ENCODE measurements around the gene GDPD3.
"Not testable (repeated sequence)": the region's sequence is repeated elsewhere in the genome, so short reads cannot be mapped to it uniquely, and the experiment has no call there.

Gene GDPD3

GRCh38 chr16:30113031-30113710 lies at the start of gene GDPD3:
Gene GDPD3, minus strand, starts transcription at chr16:30113537. Its CDS starts 59 bp downstream, at chr16:30113478.
- DNase-seq (ENCODE audit: low read depth): no peak

- no peak for DNase-seq (ENCODE audit: low read depth)
Measured at GRCh38 chr16:30157214-30157613, 43.9 kb upstream of the GDPD3 start.

GRCh38 chr16:30155188-30155587 lies 41.9 kb upstream of the GDPD3 start:
- DNase-seq (ENCODE audit: low read depth): no peak

DNA sequence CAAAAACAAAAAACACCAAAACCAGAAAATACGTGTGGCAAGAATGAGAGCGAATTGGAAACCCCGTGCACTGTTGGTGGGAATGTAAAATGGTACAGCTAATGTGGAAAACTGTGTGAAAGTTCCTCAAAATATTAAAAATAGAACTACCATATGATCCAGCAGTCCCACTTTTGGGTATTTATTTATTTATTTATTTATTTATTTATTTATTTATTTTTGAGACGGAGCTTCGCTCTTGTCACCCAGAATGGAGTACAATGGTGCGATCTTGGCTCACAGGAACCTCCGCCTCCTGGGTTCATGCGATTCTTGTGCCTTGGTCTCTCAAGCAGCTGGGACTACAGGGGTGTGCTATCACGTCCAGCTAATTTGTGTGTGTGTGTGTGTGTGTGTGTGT lies 39.2 kb upstream of the GDPD3 start:
- DNase-seq (ENCODE audit: low read depth): no peak

DNA sequence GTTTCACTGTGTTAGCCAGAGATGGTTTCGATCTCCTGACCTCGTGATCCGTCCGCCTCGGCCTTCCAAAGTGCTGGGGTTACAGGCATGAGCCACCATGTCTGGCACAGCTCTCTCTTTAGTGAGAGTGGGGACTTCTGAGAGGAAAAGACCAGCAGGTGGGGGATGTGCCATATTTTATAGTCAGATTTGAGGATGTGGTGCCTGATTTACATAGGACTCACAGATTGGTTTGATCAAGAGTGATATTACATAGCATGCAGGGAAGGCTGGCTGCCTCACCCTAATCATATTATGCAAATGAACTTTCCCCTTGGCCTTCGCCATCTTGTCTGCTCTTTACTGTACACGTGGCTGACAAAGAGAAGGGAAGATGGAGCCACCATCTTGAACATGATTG lies 37.8 kb upstream of the GDPD3 start:
- no peak for DNase-seq (ENCODE audit: low read depth)

- no peak for DNase-seq (ENCODE audit: low read depth)
Measured at GRCh38 chr16:30149250-30149930, 36.1 kb upstream of the GDPD3 start.

DNA sequence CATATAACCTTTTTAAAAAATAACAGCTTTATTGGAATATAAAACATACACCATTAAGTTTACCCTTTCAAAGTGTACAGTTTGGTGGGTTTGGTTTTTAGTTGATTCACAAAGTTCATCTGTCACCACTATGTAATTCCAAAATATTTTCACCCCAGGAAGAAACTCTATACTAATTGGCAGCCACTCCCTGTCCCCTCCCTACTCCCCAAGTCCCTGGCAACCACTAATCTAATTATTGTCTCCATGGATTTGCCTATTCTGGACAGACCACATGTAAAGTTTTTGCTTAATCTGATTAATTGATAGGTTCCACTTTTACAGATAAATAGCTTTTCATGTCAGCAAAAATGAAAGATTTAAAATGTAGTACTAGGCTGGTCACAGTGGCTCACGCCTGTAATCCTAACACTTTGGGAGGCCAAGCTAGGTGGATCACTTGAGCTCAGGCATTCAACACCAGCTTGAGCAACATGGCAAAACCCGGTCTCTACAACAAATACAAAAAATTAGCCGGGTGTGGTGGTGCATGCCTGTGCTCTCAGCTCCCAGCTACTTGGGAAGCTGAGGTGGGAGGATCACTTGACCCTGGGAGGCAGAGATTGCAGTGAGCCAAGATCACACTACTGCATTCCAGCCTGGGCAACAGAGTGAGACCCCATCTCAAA lies 34.6 kb upstream of the GDPD3 start:
- no peak for DNase-seq (ENCODE audit: low read depth)

GRCh38 chr16:30145657-30146056 lies 32.3 kb upstream of the GDPD3 start:
- DNase-seq (ENCODE audit: low read depth): no peak

GRCh38 chr16:30144917-30145316 lies 31.6 kb upstream of the GDPD3 start:
- no peak for DNase-seq (ENCODE audit: low read depth)

GRCh38 chr16:30144017-30144416 lies 30.7 kb upstream of the GDPD3 start:
- DNase-seq (ENCODE audit: low read depth): no peak

DNA sequence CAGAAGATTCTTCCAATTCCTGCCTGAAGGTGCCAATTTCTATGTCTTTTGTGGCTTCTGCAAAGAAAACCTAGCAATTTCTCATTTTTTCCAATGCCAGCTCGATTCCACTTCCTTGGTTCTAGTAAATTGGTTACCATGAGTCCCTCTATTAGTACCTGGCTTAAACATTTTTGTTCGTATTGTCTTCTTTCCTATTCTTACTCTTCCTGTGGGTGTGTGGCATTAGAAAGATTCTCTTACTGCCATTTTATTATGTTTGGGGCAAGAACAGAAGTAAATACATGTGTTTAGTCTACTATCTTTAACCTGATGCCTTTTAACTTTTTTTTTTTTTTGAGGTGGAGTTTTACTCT lies 30.0 kb upstream of the GDPD3 start:
- no peak for DNase-seq (ENCODE audit: low read depth)

GRCh38 chr16:30142672-30143346 lies 29.5 kb upstream of the GDPD3 start:
- no peak for DNase-seq (ENCODE audit: low read depth)

DNA sequence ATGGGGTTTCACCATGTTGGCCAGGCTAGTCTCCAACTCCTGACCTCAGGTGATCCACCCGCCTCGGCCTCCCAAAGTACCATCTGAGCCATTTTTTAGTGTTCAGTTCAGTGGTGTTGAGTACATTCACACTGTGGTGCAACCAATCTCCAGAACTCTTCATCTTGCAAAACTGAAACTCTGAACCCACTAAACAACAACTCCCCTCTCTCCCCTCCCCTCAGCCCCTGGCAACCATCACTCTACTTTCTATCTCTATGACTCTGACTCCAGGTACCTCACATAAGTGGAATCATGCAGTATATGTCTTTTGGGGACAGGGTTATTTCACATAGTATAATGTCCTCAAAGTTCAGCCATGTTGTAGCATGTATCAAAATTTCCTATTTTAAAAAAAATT lies 28.4 kb upstream of the GDPD3 start:
- DNase-seq (ENCODE audit: low read depth): no peak

- DNase-seq (ENCODE audit: low read depth): no peak
Measured at GRCh38 chr16:30139583-30140481, 26.5 kb upstream of the GDPD3 start.

GRCh38 chr16:30137897-30138296 lies 24.6 kb upstream of the GDPD3 start:
- DNase-seq (ENCODE audit: low read depth): no peak

DNA sequence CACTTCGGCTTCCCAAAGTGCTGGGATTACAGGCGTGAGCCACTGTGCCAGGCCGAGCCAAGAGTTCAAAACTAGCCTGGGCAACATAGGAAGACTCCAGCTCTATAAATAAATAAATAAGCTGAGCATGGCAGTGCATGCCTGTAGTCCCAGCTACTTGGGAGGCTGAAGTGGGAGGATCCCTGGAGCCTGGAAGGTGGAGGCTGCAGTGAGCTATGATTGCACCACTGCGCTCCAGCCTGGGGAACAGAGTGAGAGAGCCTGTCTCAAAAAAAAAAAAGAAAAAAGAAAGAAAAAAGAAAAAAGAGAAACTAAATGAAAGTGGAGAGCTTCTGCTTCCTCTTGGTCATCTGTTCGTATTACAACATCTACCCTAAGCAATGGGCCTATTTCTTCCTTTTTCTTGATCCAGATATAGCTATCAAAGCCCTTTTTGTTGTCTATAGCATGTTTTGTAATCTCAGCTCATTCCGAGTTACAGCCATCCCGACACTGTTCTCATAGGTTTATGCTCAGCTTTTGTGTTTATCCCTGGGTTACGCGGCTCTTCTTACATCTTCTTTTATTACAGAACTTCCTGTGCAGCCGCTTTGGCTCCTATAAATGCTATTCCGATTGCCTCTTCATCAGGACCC lies 23.8 kb upstream of the GDPD3 start:
- no peak for DNase-seq (ENCODE audit: low read depth)

- DNase-seq (ENCODE audit: low read depth): no peak
Measured at GRCh38 chr16:30132591-30132990, 19.3 kb upstream of the GDPD3 start.

DNA sequence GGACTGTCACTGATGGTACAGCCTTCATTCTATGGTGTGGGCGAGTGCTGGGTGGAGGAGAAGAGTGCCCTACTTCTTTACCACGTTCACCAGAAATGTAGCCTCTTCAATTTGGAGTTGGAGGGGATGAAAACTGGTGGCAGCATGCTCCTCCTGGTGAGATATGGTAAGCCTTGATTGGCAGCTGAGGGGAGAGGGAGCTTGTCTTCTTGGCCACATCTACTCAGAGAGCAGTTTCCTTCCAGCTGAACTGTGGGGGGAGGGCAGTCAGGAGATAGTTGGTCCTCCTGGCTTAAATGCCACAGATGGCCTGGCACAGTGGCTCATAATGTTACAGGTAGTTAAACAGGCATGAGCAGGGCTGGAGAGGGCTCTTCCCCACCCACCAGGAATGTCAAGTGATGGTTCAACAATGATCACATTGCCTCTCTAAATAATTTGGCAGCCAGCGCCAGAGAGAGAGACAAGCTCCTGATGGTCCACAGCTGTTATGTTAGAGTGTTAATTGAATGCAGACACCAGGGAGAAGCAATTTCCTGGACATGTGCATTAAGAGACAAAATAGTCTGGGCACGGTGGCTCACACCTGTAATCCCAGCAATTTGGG lies 18.6 kb upstream of the GDPD3 start:
- DNase-seq (ENCODE audit: low read depth): no peak

GRCh38 chr16:30127993-30128392 lies 14.7 kb upstream of the GDPD3 start:
- DNase-seq (ENCODE audit: low read depth): no peak

DNA sequence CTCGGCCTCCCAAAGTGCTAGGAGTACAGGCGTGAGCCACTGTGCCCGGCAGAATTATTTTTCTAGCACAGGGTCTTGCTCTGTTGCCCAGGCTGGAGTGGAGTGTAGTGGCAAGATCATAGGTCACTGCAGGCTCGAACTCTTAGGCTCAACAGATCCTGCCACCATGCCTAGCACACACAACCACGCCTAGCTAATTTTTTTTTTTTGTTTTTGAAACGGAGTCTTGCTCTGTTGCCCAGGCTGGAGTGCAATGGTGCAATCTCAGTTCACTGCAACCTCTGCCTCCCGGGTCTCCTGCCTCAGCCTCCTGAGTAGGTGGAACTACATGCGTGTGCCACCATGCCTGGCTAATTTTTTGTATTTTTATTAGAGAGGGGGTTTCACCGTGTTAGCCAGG lies 12.4 kb upstream of the GDPD3 start:
- not testable (repeated sequence) for DNase-seq (ENCODE audit: low read depth)

DNA sequence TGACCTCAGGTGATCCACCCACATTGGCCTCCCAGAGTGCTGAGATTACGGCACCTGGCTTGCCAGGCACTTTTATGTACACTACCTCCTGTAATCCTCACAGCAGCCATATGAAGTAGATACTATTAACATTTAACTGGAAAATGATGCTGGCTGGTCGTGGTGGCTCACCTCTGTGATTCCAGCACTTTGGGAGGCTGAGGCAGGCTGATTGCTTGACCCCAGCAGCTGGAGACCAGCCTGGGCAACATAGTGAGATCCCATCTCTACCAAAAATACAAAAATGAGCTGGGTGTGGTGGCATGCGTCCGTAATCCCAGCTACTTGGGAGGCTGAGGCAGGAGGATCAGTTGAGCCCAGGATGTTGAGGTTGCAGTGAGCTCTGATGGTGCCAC lies 11.6 kb upstream of the GDPD3 start:
- no peak for DNase-seq (ENCODE audit: low read depth)
